GM12865 (cell line): Measurements from ENCODE around the gene ATN1.
A peak's percentile ranks its signal among the peaks of the same experiment; 100 is the strongest.

Experiments used
- DNase-seq: peaks from one replicate; pipeline ENCODE4 v3.0.0; 2010; ENCODE audit warnings: low read depth
- H3K4me3 ChIP-seq: 2 replicates; pipeline ENCODE4 v1.5.1; 2011; ENCODE audit warnings: mild to moderate bottlenecking, low read depth, low read length, control low read depth
- CTCF ChIP-seq: IDR thresholded peaks from 2 replicates; pipeline ENCODE4 v1.5.1; 2011; ENCODE audit warnings: low read length, control low read depth, low read depth, inconsistent platforms; ENCODE audit not compliant: insufficient read depth; ENCODE audit errors: missing control alignments

Gene ATN1

GRCh38 chr12:6938353-6939190, 10.8 kb downstream of the ATN1 start:
- DNase-seq: peak; percentile 16
- no peak for TF ChIP-seq CTCF
- H3K4me3 ChIP-seq: peak overlapping the region; percentile 94

GRCh38 chr12:6939191-6939540, 11.4 kb downstream of the ATN1 start:
- no peak overlapping the region for H3K4me3 ChIP-seq
- no peak for TF ChIP-seq CTCF
- DNase-seq: no peak

- H3K4me3 ChIP-seq: no peak overlapping the region
- DNase-seq: no peak
- no peak for TF ChIP-seq CTCF
These were observed 13.5 kb downstream of the ATN1 start for GRCh38 chr12:6941267-6941666.

- TF ChIP-seq CTCF: no peak
- no peak overlapping the region for H3K4me3 ChIP-seq
- DNase-seq: no peak
These were observed 14.0 kb downstream of the ATN1 start for GRCh38 chr12:6941782-6942181.

GRCh38 chr12:6942331-6942665, 14.5 kb downstream of the ATN1 start:
- no peak for TF ChIP-seq CTCF
- no peak overlapping the region for H3K4me3 ChIP-seq

DNA sequence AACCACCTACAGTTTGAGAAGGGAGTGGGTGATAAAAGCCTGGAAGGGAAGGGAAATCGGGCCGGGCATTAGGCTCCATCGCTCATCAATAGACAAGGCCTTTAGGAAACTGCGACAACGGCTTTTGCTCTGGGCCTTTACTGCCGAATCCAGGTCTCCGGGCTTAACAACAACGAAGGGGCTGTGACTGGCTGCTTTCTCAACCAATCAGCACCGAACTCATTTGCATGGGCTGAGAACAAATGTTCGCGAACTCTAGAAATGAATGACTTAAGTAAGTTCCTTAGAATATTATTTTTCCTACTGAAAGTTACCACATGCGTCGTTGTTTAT, 15.6 kb downstream of the ATN1 start:
- peak overlapping the region; percentile 39 for H3K4me3 ChIP-seq
- DNase-seq: peak; percentile 96
- no peak for TF ChIP-seq CTCF

More at GRCh38 chr12:6942331-6942665, 14.5 kb downstream of the ATN1 start:
- DNase-seq: no peak

GRCh38 chr12:6943722-6944380, 16.1 kb downstream of the ATN1 start, which contains the start of the genes C12orf57 and RNU7-1:
C12orf57 (plus strand) TSS chr12:6944022; CDS start chr12:6944122, 100 bp downstream.
RNU7-1 (plus strand) TSS chr12:6943816.
- peak; percentile 97 for DNase-seq
- H3K4me3 ChIP-seq: peak within 1 kb of the TSS; percentile 72
- no peak for TF ChIP-seq CTCF
